GM18526 (cell line): ENCODE results near the gene MAP3K6.

Experiments
- POLR2A ChIP-seq: IDR thresholded peaks from 3 replicates; pipeline ENCODE4 v1.6.1; 2011; ENCODE audit not compliant: insufficient read length; ENCODE audit errors: extremely low read depth

The MAP3K6 gene

GRCh38 chr1:27356619-27357280 lies 10.0 kb downstream of the MAP3K6 start:
- TF ChIP-seq POLR2A, result no peak

DNA sequence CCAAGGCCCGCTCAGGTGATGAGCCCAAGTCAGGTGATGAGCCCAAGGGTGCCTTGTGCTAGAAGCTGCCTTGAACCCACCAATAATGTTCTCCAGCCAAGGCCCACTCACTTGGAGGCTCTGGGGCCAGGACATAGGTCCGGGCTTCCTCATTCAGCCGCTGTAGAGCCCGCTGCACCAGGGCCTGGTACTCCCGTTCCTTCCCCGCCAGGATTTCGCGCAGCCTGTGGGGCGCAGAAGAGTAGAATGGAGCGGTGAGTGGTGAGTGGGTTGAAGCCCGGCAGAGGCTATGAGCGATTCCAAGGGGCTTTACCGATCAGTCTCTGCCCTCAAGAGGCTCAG lies 10.5 kb downstream of the MAP3K6 start:
- TF ChIP-seq POLR2A, result no peak

DNA sequence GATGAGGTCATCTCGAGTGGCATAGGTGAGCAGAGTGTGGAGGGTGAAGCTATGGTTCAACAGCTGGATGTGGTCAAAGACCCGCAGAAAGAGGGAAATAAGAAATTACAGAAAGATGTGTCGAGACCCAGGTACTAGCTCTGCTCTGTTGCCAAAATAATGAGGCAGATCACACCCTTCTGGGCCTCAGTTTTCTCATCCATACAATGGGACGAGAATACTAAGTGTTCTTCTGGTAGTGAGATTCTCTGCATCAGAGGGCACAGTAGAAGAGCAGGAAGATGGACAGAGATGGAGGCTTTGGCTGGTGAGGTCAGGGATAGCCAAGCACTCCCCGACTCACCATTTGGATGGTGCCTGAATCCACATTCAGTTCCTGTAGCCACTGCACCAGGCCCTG lies 11.1 kb downstream of the MAP3K6 start:
- TF ChIP-seq POLR2A, result no peak

- no peak for TF ChIP-seq POLR2A
Observed at GRCh38 chr1:27353629-27354028, 13.1 kb downstream of the MAP3K6 start.

DNA sequence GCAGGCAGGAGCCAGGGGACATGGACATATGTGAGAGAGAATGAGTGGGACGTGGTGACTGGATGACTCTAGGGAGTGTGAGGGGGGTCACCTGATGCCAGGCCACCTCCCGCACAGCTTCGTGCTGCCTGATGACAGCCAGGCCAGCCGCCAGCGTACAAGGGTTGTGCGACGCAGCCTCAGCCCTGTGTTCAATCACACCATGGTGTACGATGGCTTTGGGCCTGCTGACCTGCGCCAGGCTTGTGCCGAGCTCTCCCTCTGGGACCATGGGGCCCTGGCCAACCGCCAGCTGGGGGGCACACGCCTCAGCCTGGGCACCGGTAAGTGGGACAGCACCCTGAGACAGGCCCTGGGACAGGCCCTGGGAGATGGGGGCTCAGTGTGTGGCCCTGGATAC lies 13.6 kb downstream of the MAP3K6 start:
- TF ChIP-seq POLR2A, result no peak

DNA sequence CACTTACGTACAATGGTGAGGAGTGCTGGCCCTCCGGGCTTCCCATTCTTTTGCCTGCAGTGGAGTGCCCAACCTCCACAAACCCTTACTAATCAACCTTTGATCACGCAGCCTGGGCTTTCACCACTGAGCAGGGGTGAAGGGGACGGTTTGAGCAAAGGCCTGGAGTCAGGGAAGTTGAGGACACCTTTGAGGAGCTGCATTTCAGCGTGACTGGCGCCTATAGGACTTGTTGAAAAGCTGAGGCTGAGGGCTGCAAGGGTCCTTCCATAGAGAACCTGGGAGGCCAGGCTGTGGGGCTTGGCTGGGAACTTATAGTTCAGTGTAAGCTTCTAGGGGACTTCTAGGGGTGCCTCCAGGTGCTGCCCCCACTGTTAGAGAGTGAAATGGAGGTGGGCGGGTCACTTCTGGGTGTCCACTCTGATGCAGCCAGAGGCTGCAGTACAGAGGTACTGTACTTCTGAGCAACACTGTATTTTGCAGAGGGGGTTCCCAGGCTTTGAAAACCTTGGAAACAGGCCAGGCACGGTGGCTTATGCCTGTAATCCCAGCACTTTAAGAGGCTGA lies 15.1 kb downstream of the MAP3K6 start:
- TF ChIP-seq POLR2A, result no peak

DNA sequence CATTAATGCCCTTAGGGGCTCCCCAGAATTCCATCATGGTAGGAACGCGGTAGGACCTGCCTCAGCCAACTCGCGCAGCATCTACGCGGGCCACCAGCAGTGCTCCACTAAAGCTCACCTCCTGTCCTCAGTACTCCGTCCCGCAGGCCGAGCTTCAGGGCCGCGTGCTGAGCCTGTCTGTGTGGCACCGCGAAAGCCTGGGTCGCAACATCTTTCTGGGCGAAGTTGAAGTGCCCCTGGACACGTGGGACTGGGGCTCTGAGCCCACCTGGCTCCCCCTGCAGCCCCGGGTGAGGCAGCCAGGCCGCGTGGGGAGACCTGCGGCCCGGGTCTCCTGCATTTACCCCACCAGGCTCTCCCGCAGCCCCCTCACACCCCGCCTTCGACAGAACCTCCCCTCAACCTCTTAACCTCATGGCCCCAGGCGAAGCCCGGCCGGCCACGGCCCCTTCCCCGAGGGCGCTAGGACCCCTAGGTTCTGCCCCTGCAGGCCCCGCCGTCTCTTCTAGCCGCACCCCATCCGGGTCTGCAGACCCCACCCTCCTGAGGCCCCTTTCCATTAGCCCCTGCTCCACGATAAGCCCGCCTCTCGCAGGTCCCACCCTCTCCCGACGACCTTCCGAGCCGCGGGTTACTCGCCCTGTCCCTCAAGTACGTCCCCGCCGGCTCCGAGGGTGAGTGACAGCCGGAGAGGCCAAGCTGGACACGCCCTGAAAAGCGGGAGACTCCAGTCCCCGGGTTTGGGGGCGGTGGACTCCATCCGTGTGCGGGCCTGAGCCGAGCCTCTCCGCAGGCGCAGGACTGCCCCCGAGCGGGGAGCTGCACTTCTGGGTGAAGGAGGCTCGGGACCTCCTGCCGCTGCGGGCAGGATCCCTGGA lies 15.9 kb downstream of the MAP3K6 start:
- TF ChIP-seq POLR2A, result no peak

GRCh38 chr1:27349784-27350662 lies 16.7 kb downstream of the MAP3K6 start:
- no peak for TF ChIP-seq POLR2A

DNA sequence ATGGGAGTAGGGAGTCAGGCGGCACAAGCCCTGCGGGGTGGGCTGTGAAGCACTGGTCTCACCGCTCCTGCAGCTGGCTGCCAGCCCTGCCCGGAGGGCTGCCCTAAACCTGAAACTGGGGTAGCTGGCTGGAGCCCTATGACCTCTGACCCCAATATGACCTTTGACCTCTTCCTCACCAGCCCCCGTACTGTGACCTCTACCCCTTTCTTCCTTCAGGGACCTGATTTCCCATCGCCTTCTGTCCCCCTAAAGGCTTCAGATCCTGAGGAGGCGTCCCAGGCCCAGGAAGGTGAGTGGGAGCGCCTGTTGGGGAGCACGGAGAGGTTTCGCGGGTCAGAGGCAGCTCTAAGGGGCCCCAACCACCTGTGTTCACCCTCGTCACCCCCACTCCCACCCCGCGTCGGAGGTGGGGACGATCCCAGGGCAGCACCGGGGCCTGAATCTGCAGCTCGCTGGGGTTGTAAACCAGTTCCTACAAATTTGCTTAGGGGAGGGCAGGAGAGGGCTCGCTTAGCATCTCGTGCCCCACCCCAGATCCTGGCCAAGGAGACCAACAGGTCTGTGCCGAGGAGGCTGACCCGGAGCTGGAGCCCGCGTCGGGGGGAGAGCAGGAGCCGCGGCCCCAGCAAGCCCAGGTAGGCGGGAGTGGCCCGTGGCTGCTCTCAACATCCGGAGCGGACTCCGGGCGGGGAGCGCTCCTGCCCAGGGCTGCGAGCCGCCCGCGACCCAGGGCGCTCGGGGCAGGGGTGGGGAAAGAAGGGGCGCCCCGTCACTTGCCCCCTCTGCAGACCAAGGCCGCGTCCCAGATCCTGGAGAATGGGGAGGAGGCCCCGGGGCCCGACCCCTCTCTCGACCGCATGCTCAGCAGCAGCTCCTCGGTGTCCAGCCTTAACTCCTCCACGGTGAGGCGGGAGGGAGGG lies 17.6 kb downstream of the MAP3K6 start:
- no peak for TF ChIP-seq POLR2A

- no peak for TF ChIP-seq POLR2A
Observed at GRCh38 chr1:27346991-27347624, 19.7 kb downstream of the MAP3K6 start.

DNA sequence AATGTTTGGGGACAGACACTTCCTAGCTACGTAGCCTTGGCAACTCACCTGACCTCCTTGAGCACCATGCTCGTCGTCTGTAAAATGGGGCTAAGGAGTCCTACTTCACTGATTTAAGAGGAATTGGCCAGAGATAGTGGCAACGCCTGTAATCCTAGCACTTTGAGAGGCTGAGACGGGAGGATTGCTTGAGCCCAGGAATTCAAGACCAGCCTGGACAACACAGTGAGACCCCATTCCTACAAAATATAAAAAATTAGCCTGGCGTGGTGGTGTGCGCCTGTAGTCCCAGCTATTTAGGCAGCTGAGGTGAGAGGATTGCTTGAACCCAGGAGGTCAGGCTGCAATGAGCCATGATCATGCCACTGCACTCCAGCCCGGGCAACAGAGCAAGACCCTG lies 20.4 kb downstream of the MAP3K6 start:
- no peak for TF ChIP-seq POLR2A

DNA sequence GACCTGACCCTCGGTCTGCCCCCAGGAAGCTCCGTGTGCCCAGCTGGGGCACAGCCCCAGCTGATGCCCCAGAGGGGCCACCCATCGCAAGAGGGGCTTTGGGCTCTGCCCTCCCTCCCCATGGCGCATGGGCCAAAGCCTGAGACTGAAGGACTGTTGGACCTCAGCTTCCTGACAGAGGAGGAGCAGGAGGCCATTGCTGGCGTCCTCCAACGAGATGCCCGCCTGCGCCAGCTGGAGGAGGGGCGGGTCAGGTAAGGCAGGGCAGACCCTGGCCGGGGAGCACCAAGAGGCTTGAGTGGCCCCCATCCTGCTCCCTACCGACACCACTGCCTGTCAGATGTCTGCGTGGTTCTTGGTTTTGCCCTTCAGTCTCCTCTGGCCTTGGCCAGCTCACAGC lies 21.5 kb downstream of the MAP3K6 start:
- TF ChIP-seq POLR2A, result no peak

- no peak for TF ChIP-seq POLR2A
Observed at GRCh38 chr1:27343639-27344025, 23.1 kb downstream of the MAP3K6 start.

GRCh38 chr1:27342778-27343638 lies 23.8 kb downstream of the MAP3K6 start:
- TF ChIP-seq POLR2A, result no peak
